IMR-90 (cell line): Measurements from ENCODE around the gene HOXB6. TPM values are rescaled to one million over a fixed set of nuclear protein-coding genes. Genes with fewer than 3 reads are reported as not detected.

Experiments
- ATAC-seq: fragments of 200-7000 bp; cut with Tn5 transposase; 2 replicates; pipeline ENCODE4 v1.9.1; 2020; ENCODE audit warnings: low read depth, mild to moderate bottlenecking, moderate library complexity
- BruUV-seq: library from RNA; stranded (reverse); fragments of 400-500 nt; replicated peaks from 2 replicates; lab custom pipeline; 2021; lab: Mats Ljungman, UMichigan
- CTCF ChIA-PET: fragments of 300-600 bp; formaldehyde crosslinking; extraction: SDS; loops from one replicate; lab custom pipeline; 2021; ENCODE audit warnings: antibody characterized with exemption; lab: Yijun Ruan, JAX
- POLR2A ChIA-PET: fragments of 300-600 bp; sonication (Branson Sonifier 250); formaldehyde crosslinking; loops from one replicate; lab custom pipeline; 2022; ENCODE audit warnings: antibody characterized with exemption; ENCODE audit not compliant: unreplicated experiment; lab: Charles Lee
- DNase-seq: peaks from one replicate; pipeline ENCODE4 v3.0.0; 2013
- H2AFZ ChIP-seq: replicated peaks from 2 replicates; pipeline ENCODE3; 2013; ENCODE audit warnings: low read length, mild to moderate bottlenecking; ENCODE audit not compliant: poor library complexity
- H2AK5ac ChIP-seq: 2 replicates; pipeline ENCODE4 v1.6.1; 2013; ENCODE audit warnings: low read depth, low read length, inconsistent platforms
- H2AK9ac ChIP-seq: replicated peaks from 2 replicates; pipeline ENCODE3; 2013; ENCODE audit warnings: mild to moderate bottlenecking, low read depth, low read length, moderate library complexity; ENCODE audit not compliant: poor library complexity
- H2BK120ac ChIP-seq: 2 replicates; pipeline ENCODE4 v1.6.1; 2013; ENCODE audit warnings: low read depth, low read length, inconsistent platforms
- H2BK15ac ChIP-seq: 3 replicates; pipeline ENCODE4 v1.6.1; 2013; ENCODE audit warnings: low read depth, low read length, inconsistent platforms
- H2BK20ac ChIP-seq: 2 replicates; pipeline ENCODE4 v1.6.1; 2013; ENCODE audit warnings: low read depth, mild to moderate bottlenecking, inconsistent platforms, low read length, moderate library complexity
- H2BK5ac ChIP-seq: 2 replicates; pipeline ENCODE4 v1.6.1; 2013; ENCODE audit warnings: mild to moderate bottlenecking, low read depth, low read length, inconsistent platforms; ENCODE audit not compliant: poor library complexity, severe bottlenecking
- H3K14ac ChIP-seq: replicated peaks from 2 replicates; pipeline ENCODE4 v1.6.1; 2013; ENCODE audit warnings: low read depth, low read length, inconsistent platforms
- H3K18ac ChIP-seq: 2 replicates; pipeline ENCODE4 v1.6.1; 2013; ENCODE audit warnings: low read depth, low read length, control low read depth
- H3K23ac ChIP-seq: 2 replicates; pipeline ENCODE4 v1.6.1; 2013; ENCODE audit warnings: low read depth, low read length, inconsistent platforms
- H3K27ac ChIP-seq: 2 replicates; pipeline ENCODE4 v1.5.1; 2013; ENCODE audit warnings: mild to moderate bottlenecking, control low read depth, low read length; ENCODE audit not compliant: insufficient read depth
- H3K27me3 ChIP-seq: 2 replicates; pipeline ENCODE4 v1.6.1; 2013; ENCODE audit warnings: low read length; ENCODE audit not compliant: control insufficient read depth, insufficient read depth
- H3K36me3 ChIP-seq: 2 replicates; pipeline ENCODE4 v1.6.1; 2013; ENCODE audit warnings: low read length, mixed read lengths; ENCODE audit not compliant: control insufficient read depth, insufficient read depth
- H3K4ac ChIP-seq: 2 replicates; pipeline ENCODE4 v1.6.1; 2013; ENCODE audit warnings: low read depth, low read length, inconsistent platforms
- H3K4me1 ChIP-seq: 2 replicates; pipeline ENCODE4 v1.6.1; 2013; ENCODE audit warnings: low read length, mixed read lengths; ENCODE audit not compliant: control insufficient read depth, insufficient read depth
- H3K4me2 ChIP-seq: 2 replicates; pipeline ENCODE4 v1.6.1; 2013; ENCODE audit warnings: low read depth, mild to moderate bottlenecking, control low read depth, low read length, moderate library complexity
- H3K4me3 ChIP-seq: 2 replicates; pipeline ENCODE4 v1.5.1; 2013; ENCODE audit warnings: low read depth, mild to moderate bottlenecking, control low read depth, low read length, moderate library complexity; ENCODE audit not compliant: insufficient read depth
- H3K56ac ChIP-seq: 2 replicates; pipeline ENCODE4 v1.6.1; 2013; ENCODE audit warnings: low read length, inconsistent platforms; ENCODE audit not compliant: insufficient read depth; ENCODE audit errors: extremely low read depth
- H3K79me1 ChIP-seq, 2 experiments: 2 replicates each; pipeline ENCODE4 v1.6.1; 2013; ENCODE audit warnings: low read length in 2 of 2, inconsistent platforms in 1 of 2, low read depth in 1 of 2
- H3K9ac ChIP-seq: 2 replicates; pipeline ENCODE4 v1.6.1; 2013; ENCODE audit warnings: low read depth, low read length, control low read depth
- H3K9me1 ChIP-seq: 2 replicates; pipeline ENCODE4 v1.6.1; 2013; ENCODE audit warnings: low read length, inconsistent platforms; ENCODE audit not compliant: insufficient read depth
- H3K9me3 ChIP-seq: 2 replicates; pipeline ENCODE4 v1.6.1; 2013; ENCODE audit warnings: low read length; ENCODE audit not compliant: control insufficient read depth, insufficient read depth
- H4K20me1 ChIP-seq: 2 replicates; pipeline ENCODE4 v1.6.1; 2013; ENCODE audit warnings: low read length, inconsistent platforms; ENCODE audit not compliant: insufficient read depth
- H4K5ac ChIP-seq: 2 replicates; pipeline ENCODE4 v1.6.1; 2013; ENCODE audit warnings: mild to moderate bottlenecking, low read depth, low read length, control low read depth
- H4K8ac ChIP-seq, 2 experiments: 2 replicates each; pipeline ENCODE4 v1.6.1; 2013; ENCODE audit warnings: low read depth in 2 of 2, low read length in 2 of 2, control low read depth in 1 of 2, inconsistent platforms in 1 of 2
- H4K91ac ChIP-seq: 2 replicates; pipeline ENCODE4 v1.6.1; 2013; ENCODE audit warnings: low read depth, low read length, inconsistent platforms; ENCODE audit not compliant: insufficient read depth
- BHLHE40 ChIP-seq: fragments of 150-350 bp; IDR thresholded peaks from 2 replicates; pipeline ENCODE4 v1.6.1; 2016; ENCODE audit warnings: mild to moderate bottlenecking, low read depth, low read length
- CTCF ChIP-seq: conservative IDR thresholded peaks from 2 replicates; pipeline ENCODE4 v1.5.1; 2012; ENCODE audit warnings: mild to moderate bottlenecking, low read depth, low read length, improper control_type of control experiment
- MAFK ChIP-seq: IDR thresholded peaks from 2 replicates; pipeline ENCODE4 v1.6.1; 2012; ENCODE audit warnings: low read depth, low read length, improper control_type of control experiment
- MXI1 ChIP-seq: IDR thresholded peaks from 2 replicates; pipeline ENCODE4 v1.6.1; 2012; ENCODE audit warnings: low read depth, mild to moderate bottlenecking, low read length, moderate library complexity, borderline replicate concordance
- RAD21 ChIP-seq: IDR thresholded peaks from 2 replicates; pipeline ENCODE4 v1.6.1; 2012; ENCODE audit warnings: low read length, improper control_type of control experiment
- RCOR1 ChIP-seq: IDR thresholded peaks from 2 replicates; pipeline ENCODE4 v1.6.1; 2012; ENCODE audit warnings: mild to moderate bottlenecking, low read length, improper control_type of control experiment; ENCODE audit not compliant: insufficient replicate concordance
- RFX5 ChIP-seq: IDR thresholded peaks from 2 replicates; pipeline ENCODE4 v1.8.0; 2012; ENCODE audit warnings: low read depth, mild to moderate bottlenecking, low read length, moderate library complexity
- WGBS, 2 experiments: methylation state at CpG; one replicate each; pipeline versions ENCODE4 v1.1.5 to v1.1.7; 2013; ENCODE audit warnings: missing lambda C conversion rate in 2 of 2; ENCODE audit not compliant: insufficient read length in 1 of 2; ENCODE audit errors: extremely low coverage in 2 of 2; 5-methylcytosine and 5-hydroxymethylcytosine counted together
- dilution Hi-C: fragments of 300-500 bp; cut with HindIII; formaldehyde crosslinking; loops from one replicate; pipeline ENCODE4 v1.14.3; 2018; ENCODE audit warnings: low sequenced_read_pairs; ENCODE audit not compliant: unreplicated experiment
- in situ Hi-C: fragments of 300-500 bp; cut with MboI; formaldehyde crosslinking; loops from 3 replicates; pipeline ENCODE4 v1.14.3; 2019; ENCODE audit warnings: low sequenced_read_pairs, inconsistent platforms, mixed read lengths
- intact Hi-C: fragments of 100-400 bp; cut with micrococcal nuclease; formaldehyde crosslinking; loops from 2 replicates; pipeline ENCODE4 v1.10.0; 2022
- polyA plus RNA-seq, 3 experiments: library from polyadenylated mRNA; depleted of rRNA; stranded (reverse); fragments of >200 nt; gene quantifications; 2 replicates each; pipeline ENCODE4 v1.2.3, GENCODE V29; 2012; ENCODE audit warnings: low replicate concordance in 1 of 3
- total RNA-seq: library from RNA; depleted of rRNA; stranded (reverse); fragments of >200 nt; gene quantifications from 2 replicates; pipeline ENCODE4 v1.2.3, GENCODE V29; 2012
- TF ChIP-seq, protein P1 (sequence below): fragments of 150-350 bp; IDR thresholded peaks from 2 replicates; pipeline ENCODE4 v1.6.1; 2017; ENCODE audit warnings: mild to moderate bottlenecking, antibody characterized with exemption, low read length, low read depth
- TF ChIP-seq, protein P2 (sequence below): fragments of 150-350 bp; IDR thresholded peaks from 2 replicates; pipeline ENCODE4 v1.6.1; 2016; ENCODE audit warnings: low read depth, mild to moderate bottlenecking, low read length, moderate library complexity, borderline replicate concordance

Gene HOXB6
- total and polyA plus RNA-seq, 2 of the 4 experiments (the other 2 are of a cell fraction) = 11.1 to 42.2 TPM

DNA sequence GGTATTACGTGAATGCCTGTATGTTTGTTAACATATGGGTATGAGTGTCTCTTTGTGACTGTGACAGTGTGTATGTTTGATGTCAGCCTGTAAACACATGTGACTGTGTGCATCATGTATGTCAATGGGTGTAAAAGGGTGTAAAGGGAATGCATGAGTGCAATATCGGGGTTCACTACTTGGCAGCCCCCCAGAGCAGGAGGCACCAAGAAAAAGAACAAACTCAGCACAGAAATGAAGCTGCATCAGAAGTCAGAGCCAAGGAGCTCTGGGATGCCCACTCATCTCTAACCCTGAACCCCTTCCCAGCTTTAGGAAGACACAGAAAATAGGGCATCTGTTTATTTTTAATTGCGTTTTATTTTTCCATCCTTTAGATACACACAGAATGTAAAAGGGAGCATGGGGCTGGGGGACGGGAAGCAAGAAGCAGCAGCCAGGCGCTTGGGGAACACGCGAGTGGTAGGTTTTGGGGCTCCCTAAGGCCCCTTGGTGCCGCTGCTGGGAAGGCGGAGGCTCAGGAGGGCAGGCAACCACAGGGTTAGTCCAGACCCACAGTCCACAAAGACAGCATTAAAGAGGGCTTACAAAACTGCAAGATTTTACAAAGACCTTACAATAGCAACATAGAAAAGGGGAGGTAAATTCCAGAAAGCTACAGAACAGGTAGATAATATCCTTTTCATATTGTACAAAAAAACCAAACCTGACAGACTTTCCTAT, 2.3 kb upstream of the HOXB6 start:
- no peak overlapping the region for H2AFZ ChIP-seq
- ChIA-PET CTCF (interaction anchor here (0.6 kb wide), 1 partner anchor 300 kb away, joined by 3 read pairs; no protein-coding TSS in a partner anchor), POLR2A (no interaction called here)
- H3K9me3 ChIP-seq = no peaks in the 10 kb centered on the region
- no peak overlapping the region for H3K14ac ChIP-seq
- H2AK5ac ChIP-seq = no peak overlapping the region
- H3K4ac ChIP-seq = no peak overlapping the region
- peaks cover 9 to 41% of the 10 kb centered on the region in 2 experiments; a peak in 3 of 4 replicates for H3K79me1 ChIP-seq
- H3K4me2 ChIP-seq = no peak overlapping the region
- H2BK15ac ChIP-seq = no peak overlapping the region
- 89% methylated on average over 1 of the region's 9 CpGs; no CpG with 5 or more reads in 1 of the 2 experiments for WGBS, 2 experiments
- H2AK9ac ChIP-seq = no peak overlapping the region
- no peak overlapping the region for H3K9ac ChIP-seq
- intact Hi-C loops (no loop called here), in situ Hi-C loops (no loop called here), dilution Hi-C loops (no loop called here)
- peaks cover 14% of the 10 kb centered on the region for H3K4me1 ChIP-seq
- no peak overlapping the region for H4K5ac ChIP-seq
- no peak overlapping the region for H4K8ac ChIP-seq
- no peak for DNase-seq
- no peak overlapping the region for H2BK20ac ChIP-seq
- H4K20me1 ChIP-seq = 0 out of 2 replicates have a peak, but pooled peaks cover 3% of the 10 kb centered on the region
- H4K91ac ChIP-seq = no peak overlapping the region
- H3K4me3 ChIP-seq = no peak overlapping the region
- H3K36me3 ChIP-seq = peaks cover 7% of the 10 kb centered on the region
- H3K18ac ChIP-seq = no peak overlapping the region
- H3K56ac ChIP-seq = no peak overlapping the region
- H3K27me3 ChIP-seq = no peaks in the 10 kb centered on the region
- H2BK120ac ChIP-seq = no peak overlapping the region
- no peak overlapping the region for H3K23ac ChIP-seq
- no peak overlapping the region for H3K27ac ChIP-seq
- BruUV-seq = no TSS peak
- TF ChIP-seq CTCF (no peak), MAFK (no peak), RFX5 (no peak), RAD21 (no peak), RCOR1 (no peak), MXI1 (no peak), BHLHE40 (no peak)
- TF ChIP-seq, protein P1, sequence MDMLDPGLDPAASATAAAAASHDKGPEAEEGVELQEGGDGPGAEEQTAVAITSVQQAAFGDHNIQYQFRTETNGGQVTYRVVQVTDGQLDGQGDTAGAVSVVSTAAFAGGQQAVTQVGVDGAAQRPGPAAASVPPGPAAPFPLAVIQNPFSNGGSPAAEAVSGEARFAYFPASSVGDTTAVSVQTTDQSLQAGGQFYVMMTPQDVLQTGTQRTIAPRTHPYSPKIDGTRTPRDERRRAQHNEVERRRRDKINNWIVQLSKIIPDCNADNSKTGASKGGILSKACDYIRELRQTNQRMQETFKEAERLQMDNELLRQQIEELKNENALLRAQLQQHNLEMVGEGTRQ = no peak
- TF ChIP-seq, protein P2, sequence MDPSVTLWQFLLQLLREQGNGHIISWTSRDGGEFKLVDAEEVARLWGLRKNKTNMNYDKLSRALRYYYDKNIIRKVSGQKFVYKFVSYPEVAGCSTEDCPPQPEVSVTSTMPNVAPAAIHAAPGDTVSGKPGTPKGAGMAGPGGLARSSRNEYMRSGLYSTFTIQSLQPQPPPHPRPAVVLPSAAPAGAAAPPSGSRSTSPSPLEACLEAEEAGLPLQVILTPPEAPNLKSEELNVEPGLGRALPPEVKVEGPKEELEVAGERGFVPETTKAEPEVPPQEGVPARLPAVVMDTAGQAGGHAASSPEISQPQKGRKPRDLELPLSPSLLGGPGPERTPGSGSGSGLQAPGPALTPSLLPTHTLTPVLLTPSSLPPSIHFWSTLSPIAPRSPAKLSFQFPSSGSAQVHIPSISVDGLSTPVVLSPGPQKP = no peak
- no peak overlapping the region for H2BK5ac ChIP-seq
- no peak for ATAC-seq
- H3K9me1 ChIP-seq = 0 out of 2 replicates have a peak, but pooled peaks cover 3% of the 10 kb centered on the region
